Stimulated activated CD4-positive, alpha-beta T cell treated with anti-CD3 and anti-CD28 coated beads, Interleukin-4, amount 100 ng/mL, for 24 hours (primary cell): ENCODE measurements around the gene MOSPD3.

Source experiments
- DNase-seq: peaks from one replicate; pipeline ENCODE4 v3.0.0-alpha.2; 2020

The MOSPD3 gene

GRCh38 chr7:100595188-100595587, 17.2 kb upstream of the MOSPD3 start:
- no peak for DNase-seq

DNA sequence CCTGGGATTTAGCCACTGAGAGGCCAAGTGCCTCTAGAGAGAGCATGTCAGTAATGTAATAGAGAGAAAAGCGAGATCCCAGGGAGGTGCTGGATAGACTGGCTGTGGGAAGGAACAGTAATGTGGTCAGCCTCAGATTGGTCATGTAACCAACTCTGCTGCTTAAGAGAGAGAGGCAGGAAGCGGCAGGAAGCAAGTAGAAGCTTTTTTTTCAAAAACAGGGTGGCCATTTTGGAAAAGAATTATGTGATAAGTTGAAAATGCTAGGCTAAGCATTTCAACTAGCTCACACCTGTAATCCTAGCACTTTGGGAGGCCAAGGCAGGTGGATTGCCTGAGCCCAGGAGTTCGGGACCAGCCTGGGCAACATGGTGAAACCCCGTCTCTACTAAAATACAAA, 13.9 kb upstream of the MOSPD3 start:
- DNase-seq: no peak

- no peak for DNase-seq
Observed at GRCh38 chr7:100599911-100600729, 12.2 kb upstream of the MOSPD3 start.

DNA sequence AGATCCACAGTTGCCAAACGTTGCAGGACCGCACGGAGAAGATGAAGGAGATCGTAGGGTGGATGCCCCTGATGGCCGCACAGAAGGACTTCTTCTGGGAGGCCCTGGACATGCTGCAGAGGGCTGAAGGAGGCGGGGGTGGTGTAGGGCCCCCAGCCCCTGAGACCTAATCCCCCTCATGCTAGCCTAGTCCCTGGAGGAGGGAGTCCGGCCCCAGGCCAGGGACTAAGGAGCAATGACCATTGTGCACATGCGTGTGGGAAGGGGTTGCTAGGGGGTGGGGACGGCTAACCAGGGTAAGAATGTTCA, 11.7 kb upstream of the MOSPD3 start:
- no peak for DNase-seq

GRCh38 chr7:100602889-100603725, 9.2 kb upstream of the MOSPD3 start:
- DNase-seq: no peak

DNA sequence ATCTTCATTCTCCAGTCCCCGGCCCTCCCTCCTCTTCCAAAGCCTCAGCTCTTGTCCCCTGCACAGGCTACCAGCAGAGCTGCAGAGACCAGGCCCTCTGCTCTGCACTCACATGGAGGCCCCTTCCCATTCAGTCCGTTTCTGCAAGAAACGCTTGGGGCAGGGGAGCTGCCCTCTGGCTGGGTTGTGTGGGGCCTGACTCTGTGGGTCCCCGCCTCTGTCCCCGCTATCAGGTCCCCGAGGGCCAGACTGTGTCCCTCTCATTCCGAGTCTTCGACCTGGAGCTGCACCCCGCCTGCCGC, 8.7 kb upstream of the MOSPD3 start:
- DNase-seq: no peak

DNA sequence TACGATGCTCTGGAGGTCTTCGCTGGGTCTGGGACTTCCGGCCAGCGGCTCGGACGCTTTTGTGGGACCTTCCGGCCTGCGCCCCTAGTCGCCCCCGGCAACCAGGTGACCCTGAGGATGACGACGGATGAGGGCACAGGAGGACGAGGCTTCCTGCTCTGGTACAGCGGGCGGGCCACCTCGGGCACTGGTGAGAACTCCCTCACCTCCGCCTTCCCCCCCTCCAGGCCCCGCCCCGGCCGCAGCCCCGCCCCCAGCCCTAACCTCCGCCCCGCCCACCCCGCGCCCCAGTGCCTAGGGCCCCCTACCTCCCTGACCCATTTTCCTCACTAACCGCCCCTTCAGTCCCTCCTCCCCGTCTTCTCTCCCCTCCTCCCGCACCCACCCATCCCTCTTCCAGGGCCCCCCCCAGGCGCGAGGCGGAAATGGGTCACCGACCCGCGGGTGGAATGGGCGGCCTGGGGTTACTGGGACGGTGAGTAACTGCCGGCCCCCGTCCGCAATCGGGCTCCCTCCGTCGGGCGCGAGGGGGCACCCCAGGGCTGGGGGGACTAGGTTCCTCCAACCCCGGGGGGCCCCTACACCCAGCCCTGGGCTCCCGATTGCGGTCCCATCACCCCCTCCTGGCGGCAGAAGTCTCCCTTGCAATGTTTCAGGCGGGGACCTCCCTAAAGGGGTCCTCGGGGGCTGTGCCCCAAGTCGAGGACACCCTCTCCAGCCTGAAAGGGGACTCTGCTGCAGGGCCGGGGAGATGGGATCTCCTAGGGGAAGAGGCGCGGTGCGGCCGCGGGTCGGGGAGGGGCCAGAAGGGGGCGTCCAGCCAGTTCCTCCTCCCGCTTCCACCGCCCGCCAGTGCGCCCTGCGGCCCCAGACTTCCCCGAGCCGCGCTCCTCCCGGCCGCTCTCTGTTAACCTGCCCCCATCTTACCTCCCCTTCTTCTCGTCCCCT, 8.0 kb upstream of the MOSPD3 start:
- DNase-seq: peak; percentile 70

DNA sequence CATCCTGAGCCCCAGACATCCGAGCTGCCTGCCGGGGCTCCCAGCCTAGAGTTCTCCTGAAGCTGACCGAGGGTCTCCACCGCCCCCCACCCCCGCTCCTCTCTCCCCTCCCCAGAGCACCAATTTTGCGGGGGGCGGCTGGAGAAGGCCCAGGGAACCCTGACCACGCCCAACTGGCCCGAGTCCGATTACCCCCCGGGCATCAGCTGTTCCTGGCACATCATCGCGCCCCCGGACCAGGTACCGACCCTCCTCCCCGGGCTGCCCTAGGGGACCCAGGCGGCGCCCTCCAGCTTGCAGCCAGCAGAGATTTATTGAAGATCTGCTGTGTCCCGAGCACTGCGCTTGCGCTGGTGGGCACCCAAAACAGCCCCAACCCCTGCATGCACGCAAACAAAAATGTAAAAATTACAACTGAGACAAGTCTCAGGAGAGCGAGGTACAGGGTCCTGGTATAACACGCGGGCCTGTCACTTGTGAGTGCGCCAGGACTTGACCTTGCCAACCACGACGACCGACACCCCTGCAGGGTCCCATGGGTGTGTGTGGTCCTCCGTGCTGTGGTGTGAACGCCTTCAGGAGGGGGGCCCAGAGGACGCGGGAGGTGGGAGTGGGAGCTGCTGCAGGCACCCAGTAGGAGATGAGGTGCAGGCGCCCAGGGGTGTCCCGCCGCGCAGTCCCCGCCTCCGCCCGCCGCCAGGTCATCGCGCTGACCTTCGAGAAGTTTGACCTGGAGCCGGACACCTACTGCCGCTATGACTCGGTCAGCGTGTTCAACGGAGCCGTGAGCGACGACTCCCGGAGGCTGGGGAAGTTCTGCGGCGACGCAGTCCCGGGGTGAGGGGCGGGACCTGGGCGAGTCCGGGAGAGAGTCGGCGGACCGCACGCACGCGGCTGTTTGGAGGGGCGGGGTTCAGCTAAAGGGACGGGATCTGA, 7.1 kb upstream of the MOSPD3 start:
- DNase-seq: peak; percentile 37

GRCh38 chr7:100606313-100606712, 6.0 kb upstream of the MOSPD3 start:
- no peak for DNase-seq

- DNase-seq: no peak
Observed at GRCh38 chr7:100607111-100607510, 5.2 kb upstream of the MOSPD3 start.

DNA sequence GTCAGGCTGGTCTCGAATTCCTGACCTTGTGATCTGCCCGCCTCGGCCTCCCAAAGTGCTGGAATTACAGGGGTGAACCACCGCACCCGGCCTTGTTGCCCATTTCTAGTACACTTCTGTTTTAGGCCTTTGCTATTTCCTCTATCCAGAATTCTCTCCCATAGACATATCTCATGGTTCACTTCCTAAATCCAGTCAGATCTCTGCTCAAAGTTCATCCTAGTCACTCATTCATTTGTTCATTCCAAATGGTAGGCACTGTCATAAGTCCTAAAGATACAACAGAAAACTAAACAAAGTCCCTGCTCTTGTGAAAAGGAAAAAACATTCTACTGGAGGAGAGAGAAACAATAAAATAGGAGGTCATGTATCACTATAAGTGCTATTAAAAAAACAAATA, 2.4 kb upstream of the MOSPD3 start:
- no peak for DNase-seq

GRCh38 chr7:100612730-100613390, 520 bp downstream of the MOSPD3 start:
- no peak for DNase-seq

DNA sequence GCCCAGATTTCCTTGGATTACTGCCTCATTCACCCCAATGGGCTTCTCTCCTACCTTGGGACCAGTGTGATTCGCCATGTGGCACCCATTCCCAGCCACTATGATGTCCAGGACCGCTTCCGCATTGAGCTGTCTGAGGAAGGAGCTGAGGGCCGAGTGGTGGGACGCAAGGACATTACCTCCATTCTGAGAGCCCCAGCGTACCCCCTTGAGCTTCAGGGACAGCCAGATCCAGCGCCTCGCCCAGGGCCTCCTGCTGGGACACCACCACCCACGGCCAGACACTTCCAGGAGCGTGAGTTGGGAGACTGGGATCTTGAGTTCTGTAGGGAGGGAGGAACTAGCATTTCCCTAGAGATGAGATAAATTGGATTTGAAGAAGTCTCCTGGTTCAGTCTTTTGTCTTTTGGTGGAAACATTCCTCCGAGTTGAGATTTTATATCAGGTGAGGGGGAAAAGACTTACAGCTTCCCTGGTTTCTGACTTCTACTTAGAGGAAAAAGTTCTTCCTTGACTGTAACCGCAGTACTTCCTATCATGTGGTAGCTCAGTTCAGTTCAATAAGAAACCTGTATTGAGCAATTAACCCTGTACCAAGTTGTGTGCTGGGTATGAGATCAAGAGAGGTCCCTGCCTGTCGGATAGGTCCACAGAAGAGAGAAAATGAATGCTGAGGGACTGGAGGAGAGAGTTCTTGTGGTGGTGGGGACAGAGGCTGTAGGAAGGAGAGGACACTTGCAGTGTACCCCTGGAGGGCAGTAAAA, 1.3 kb downstream of the MOSPD3 start:
- no peak for DNase-seq

DNA sequence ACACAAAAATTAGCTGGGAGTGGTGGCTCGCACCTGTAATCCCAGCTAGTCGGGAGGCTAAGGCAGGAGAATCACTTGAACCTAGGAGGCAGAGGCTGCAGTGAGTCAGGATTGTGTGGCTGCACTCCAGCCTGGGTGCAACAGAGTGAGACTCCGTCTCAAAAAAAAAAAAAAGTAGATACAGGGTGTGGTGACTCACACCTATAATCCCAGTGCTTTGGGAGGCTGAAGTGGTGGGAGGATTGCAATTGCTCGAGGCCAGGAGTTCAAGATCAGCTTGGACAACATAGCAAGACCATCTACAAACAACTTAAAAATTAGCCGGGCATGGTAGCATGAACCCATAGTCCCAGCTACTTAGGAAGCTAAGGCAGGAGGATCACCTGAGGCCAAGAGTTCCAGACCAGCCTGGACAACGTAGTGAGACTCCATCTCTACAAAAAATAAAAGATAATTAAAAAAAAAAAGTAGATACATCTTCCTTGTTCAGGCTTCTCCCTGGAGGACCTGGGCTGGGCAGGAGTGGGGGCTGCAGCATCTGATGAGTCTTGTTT, 2.0 kb downstream of the MOSPD3 start:
- DNase-seq: no peak

DNA sequence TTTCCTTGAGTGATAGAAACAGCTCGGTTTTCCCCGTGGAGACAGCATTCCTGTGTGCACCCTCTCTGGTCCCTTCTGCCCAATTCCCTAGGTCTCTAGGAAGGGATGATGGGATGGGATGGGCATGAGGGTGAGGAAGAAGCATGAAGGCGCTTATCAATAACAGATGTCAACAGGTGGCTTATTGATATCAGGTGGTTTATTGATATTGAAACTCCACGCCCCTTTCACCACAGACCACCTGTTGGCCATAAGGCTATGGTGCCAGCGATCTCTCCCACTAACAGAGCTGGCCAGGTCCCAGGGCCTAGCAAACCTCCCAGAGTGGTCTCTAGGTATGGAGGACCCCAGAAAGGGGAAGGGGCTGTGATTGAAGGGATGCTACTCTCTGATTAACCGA, 7.9 kb downstream of the MOSPD3 start:
- no peak for DNase-seq

DNA sequence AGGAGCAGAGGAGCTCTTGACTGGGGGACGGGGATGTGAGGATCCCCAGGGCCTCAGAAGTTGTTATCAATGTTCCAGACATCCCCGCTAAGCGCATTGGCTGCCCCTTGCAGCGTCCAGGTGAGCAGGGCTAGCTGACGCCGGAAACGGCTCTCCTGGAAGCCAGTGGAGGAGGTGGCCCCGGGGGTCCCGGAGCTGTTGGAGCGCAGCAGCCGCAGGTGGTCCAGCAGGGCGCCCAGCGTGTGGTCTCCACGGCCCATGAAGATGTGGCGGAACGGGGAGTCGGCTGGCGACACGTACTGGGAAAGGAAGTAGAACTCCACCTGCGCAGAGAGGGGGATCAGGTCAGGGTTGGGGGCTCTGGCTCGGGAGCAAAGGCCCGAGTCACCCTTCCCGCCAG, 8.5 kb downstream of the MOSPD3 start:
- DNase-seq: no peak

- DNase-seq: no peak
Observed at GRCh38 chr7:100621554-100621953, 9.2 kb downstream of the MOSPD3 start.

- DNase-seq: no peak
Observed at GRCh38 chr7:100623951-100624824, 11.8 kb downstream of the MOSPD3 start.

GRCh38 chr7:100626055-100626454, 13.7 kb downstream of the MOSPD3 start:
- no peak for DNase-seq
